ENCODE data around the gene CIDEA. TPM values are rescaled to one million over a fixed set of nuclear protein-coding genes. Genes with fewer than 3 reads are reported as not detected.
A peak's percentile ranks its signal among the peaks of the same experiment; 100 is the strongest.

The CIDEA gene
- total RNA-seq, 1 experiment from 2014 or later: 0.50 TPM

- TF ChIP-seq ZNF425 (CRISPR knock-in tag; conservative IDR thresholded peaks at IDR 0.05) (no peak), GRHL2 (CRISPR knock-in tag; IDR thresholded peaks at IDR 0.05; ENCODE audit: insufficient replicate concordance, severe bottlenecking) (no peak), ZNF317 (CRISPR knock-in tag; IDR thresholded peaks at IDR 0.05; ENCODE audit: borderline replicate concordance, low read depth) (no peak), NFYB (CRISPR knock-in tag; conservative IDR thresholded peaks at IDR 0.05; ENCODE audit: low read depth) (no peak), TCF7 (CRISPR knock-in tag; IDR thresholded peaks at IDR 0.05; ENCODE audit: low read depth) (no peak), TP53 (CRISPR knock-in tag; IDR thresholded peaks at IDR 0.05) (no peak), NFATC4 (CRISPR knock-in tag; IDR thresholded peaks at IDR 0.05) (no peak), SMAD4 (CRISPR knock-in tag; IDR thresholded peaks at IDR 0.05) (no peak)
These were observed 29.1 kb downstream of the CIDEA start (continued) for GRCh38 chr18:12283256-12283655.

- Mint-ChIP-seq H3K9me3 (no peaks in the 10 kb centered on the region), H3K27me3 (ENCODE audit: low read depth) (peaks cover 30% of the 10 kb centered on the region), H3K36me3 (no peaks in the 10 kb centered on the region), H3K4me1 (peaks cover 29% of the 10 kb centered on the region), H3K27ac (no peak overlapping the region), H3K4me3 (no peak overlapping the region)
- ATAC-seq: no peak
- no peak for DNase-seq (ENCODE audit: low spot score)
- ChIA-PET POLR2A (no interaction called here), CTCF (interaction anchor here (1.0 to 6.2 kb wide), 14 partner anchors 11 to 109 kb away, joined by 3 to 63 read pairs (median 5); partner anchors contain the start of genes AFG3L2, CIDEA and TUBB6)
- TF ChIP-seq PRRX2 (CRISPR knock-in tag; IDR thresholded peaks at IDR 0.05): no peak
- no peak for TF ChIP-seq ATF1 (CRISPR knock-in tag; IDR thresholded peaks at IDR 0.05)
- TF ChIP-seq NFYB (CRISPR knock-in tag; conservative IDR thresholded peaks at IDR 0.05; ENCODE audit: low read depth): no peak
- TF ChIP-seq PREB (CRISPR knock-in tag; IDR thresholded peaks at IDR 0.05; ENCODE audit: borderline replicate concordance): no peak
- TF ChIP-seq GTF2I (CRISPR knock-in tag; conservative IDR thresholded peaks at IDR 0.05): no peak
- no peak for TF ChIP-seq MLX (CRISPR knock-in tag; IDR thresholded peaks at IDR 0.05)
- no peak for TF ChIP-seq FOXK1 (CRISPR knock-in tag; IDR thresholded peaks at IDR 0.05)
- TF ChIP-seq ZNF219 (CRISPR knock-in tag; IDR thresholded peaks at IDR 0.05; ENCODE audit: borderline replicate concordance): no peak
- TF ChIP-seq FOXP1 (CRISPR knock-in tag; IDR thresholded peaks at IDR 0.05; ENCODE audit: borderline replicate concordance): no peak
- no peak for TF ChIP-seq ESRRA (CRISPR knock-in tag; IDR thresholded peaks at IDR 0.05; ENCODE audit: borderline replicate concordance)
- no peak for TF ChIP-seq JAZF1 (CRISPR knock-in tag; IDR thresholded peaks at IDR 0.05)
- TF ChIP-seq NR2C2 (CRISPR knock-in tag; IDR thresholded peaks at IDR 0.05): no peak
These were observed 29.5 kb downstream of the CIDEA start for GRCh38 chr18:12283666-12284065.

- peaks cover 39% of the 10 kb centered on the region for H3K4me1 Mint-ChIP-seq
- CTCF ChIA-PET: interaction anchor here (0.5 to 4.4 kb wide), 15 partner anchors 9 to 248 kb away, joined by 3 to 81 read pairs (median 7); partner anchors contain the start of genes AFG3L2, CIDEA and TUBB6
- no peaks in the 10 kb centered on the region for H3K9me3 Mint-ChIP-seq
- H3K27ac Mint-ChIP-seq: no peak overlapping the region
- ATAC-seq (peak; percentile 37), DNase-seq (ENCODE audit: low spot score) (peak; percentile 58)
- H3K4me3 Mint-ChIP-seq: peak overlapping the region; percentile 82
- no peaks in the 10 kb centered on the region for H3K36me3 Mint-ChIP-seq
- H3K27me3 Mint-ChIP-seq (ENCODE audit: low read depth): peaks cover 33% of the 10 kb centered on the region
- POLR2A ChIA-PET: interaction anchor here (1.0 to 2.2 kb wide), 5 partner anchors 9 to 90 kb away, joined by 3 to 9 read pairs (median 6); partner anchors contain the start of gene AFG3L2
- TF ChIP-seq ZNF671 (CRISPR knock-in tag; IDR thresholded peaks at IDR 0.05): no peak
- TF ChIP-seq NR2C2 (CRISPR knock-in tag; IDR thresholded peaks at IDR 0.05): no peak
- TF ChIP-seq ATF3 (CRISPR knock-in tag; conservative IDR thresholded peaks at IDR 0.05): no peak
- TF ChIP-seq ZSCAN18 (CRISPR knock-in tag; IDR thresholded peaks at IDR 0.05): no peak
- TF ChIP-seq FOXK1 (CRISPR knock-in tag; IDR thresholded peaks at IDR 0.05): no peak
- TF ChIP-seq IRF1 (CRISPR knock-in tag; IDR thresholded peaks at IDR 0.05): no peak
- TF ChIP-seq TEAD4 (CRISPR knock-in tag; IDR thresholded peaks at IDR 0.05): no peak
- no peak for TF ChIP-seq NFATC4 (CRISPR knock-in tag; IDR thresholded peaks at IDR 0.05)
- 0 out of 2 replicates have a peak, but pooled peaks have one; percentile 18 for TF ChIP-seq ZBTB43 (CRISPR knock-in tag; IDR thresholded peaks at IDR 0.05)
- no peak for TF ChIP-seq NR3C1 (CRISPR knock-in tag; conservative IDR thresholded peaks at IDR 0.05; ENCODE audit: low read depth)
These were observed 33.0 kb downstream of the CIDEA start for GRCh38 chr18:12287131-12287681.
